Right renal pelvis (tissue), 4 donors: ENCODE measurements around the gene WIF1. TPM values are rescaled to one million over a fixed set of nuclear protein-coding genes. Genes with fewer than 3 reads are reported as not detected.

Source experiments
- DNase-seq, 4 donors: peaks; one replicate each; pipeline ENCODE4 v3.0.0-alpha.2; 2013; ENCODE audit warnings: low read depth in 4 of 4, low spot score in 3 of 4, missing footprints in 1 of 4
- polyA plus RNA-seq, 4 donors: library from polyadenylated mRNA; unstranded; fragments of 120-200 nt; gene quantifications; one replicate each; pipeline ENCODE4 v1.2.1, GENCODE V29; 2013; ENCODE audit not compliant: insufficient read length in 4 of 4

WIF1 gene
- polyA plus RNA-seq, 4 donors = 1.9 to 2.9 (median 2.3) TPM

GRCh38 chr12:65123435-65124063, 2.4 kb upstream of the WIF1 start:
- peak in 2 of 4 donors; percentile 23 for DNase-seq

- no peak for DNase-seq
These were observed 1.6 kb upstream of the WIF1 start for GRCh38 chr12:65122703-65123102.

DNA sequence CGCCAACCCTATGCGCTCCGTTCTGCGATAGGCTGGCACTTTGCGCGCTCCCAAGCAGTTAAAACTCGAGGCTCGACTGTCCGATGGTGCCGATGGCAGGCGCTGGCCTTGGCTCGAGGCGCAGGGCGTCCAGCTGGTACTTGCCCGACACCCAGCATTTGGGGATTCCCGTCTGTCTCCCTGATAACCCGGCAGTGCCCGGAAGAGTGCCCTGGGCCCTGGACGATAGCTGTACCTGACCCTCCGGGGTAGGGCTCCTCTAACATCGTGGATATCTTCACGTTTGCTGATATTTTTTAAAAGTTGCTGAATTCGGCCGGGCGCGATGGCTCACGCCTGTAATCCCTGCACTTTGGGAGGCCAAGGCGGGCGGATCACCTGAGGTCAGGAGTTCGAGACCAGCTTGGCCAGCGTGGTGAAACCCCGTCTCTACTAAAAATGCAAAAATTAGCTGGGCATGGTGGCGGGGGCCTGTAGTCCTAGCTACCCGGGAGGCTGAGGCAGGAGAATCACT, 908 bp upstream of the WIF1 start:
- no peak for DNase-seq

DNA sequence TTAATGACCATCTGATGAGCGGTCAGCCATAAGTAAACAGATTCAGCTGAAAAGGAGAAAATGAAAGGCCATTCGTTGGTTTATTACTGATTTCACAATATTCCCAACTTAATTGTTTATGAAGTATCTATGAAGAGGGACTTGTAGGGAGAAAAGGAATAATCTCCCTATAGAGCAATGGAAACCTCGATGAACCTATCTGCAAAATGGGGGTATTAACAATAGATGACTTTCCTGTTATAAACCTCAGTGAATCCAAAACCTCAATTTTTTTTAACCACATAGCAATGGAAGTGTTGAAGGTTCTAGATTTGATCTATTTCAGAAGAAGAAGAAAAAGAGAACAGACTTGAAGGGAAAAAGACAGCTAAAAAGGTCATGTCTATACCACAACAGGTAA, 2.0 kb downstream of the WIF1 start:
- DNase-seq = no peak

- DNase-seq = no peak
These were observed 7.5 kb downstream of the WIF1 start for GRCh38 chr12:65113621-65114035.

DNA sequence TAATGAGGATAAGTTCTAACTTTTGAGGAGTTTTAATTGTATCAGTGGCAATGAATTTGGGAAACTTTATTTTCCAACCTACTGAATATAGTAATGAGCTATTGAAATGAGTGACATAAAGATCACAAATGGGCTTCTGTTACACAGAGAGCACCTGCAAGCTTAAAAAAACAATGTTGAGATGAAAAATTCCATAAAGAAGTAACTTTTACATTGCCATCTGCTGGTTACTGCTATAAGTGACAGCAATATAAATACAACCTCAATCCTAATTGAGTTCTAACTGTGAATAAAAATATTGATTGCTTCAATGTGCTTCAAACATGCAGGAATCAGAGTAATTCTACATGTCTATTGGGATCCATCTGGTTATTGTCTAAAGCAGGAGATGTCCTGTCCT, 14.2 kb downstream of the WIF1 start:
- DNase-seq = no peak

- DNase-seq = no peak
These were observed 21.0 kb downstream of the WIF1 start for GRCh38 chr12:65100140-65100539.

- DNase-seq = no peak
These were observed 21.9 kb downstream of the WIF1 start for GRCh38 chr12:65099182-65099581.

- DNase-seq = no peak
These were observed 22.7 kb downstream of the WIF1 start for GRCh38 chr12:65098364-65098763.

GRCh38 chr12:65094722-65095121, 26.4 kb downstream of the WIF1 start:
- DNase-seq = no peak

DNA sequence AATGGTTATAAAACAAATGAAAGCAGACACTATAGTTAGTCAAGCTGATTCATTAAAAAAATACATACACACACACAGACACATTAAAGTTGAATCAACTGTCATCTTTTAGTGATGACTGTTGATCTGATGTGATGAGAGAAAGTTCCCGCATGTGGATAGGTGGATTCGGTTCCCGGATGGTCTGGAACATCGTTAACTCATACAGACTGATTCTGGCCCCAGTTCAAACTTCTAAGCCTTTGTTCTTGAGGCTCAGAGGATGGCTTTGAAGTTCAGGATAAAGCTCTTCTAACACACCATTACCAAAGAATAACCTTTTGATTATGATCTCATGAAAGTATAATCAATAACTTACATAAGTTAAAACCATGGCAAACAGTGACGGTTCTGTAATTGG, 27.5 kb downstream of the WIF1 start:
- no peak for DNase-seq

DNA sequence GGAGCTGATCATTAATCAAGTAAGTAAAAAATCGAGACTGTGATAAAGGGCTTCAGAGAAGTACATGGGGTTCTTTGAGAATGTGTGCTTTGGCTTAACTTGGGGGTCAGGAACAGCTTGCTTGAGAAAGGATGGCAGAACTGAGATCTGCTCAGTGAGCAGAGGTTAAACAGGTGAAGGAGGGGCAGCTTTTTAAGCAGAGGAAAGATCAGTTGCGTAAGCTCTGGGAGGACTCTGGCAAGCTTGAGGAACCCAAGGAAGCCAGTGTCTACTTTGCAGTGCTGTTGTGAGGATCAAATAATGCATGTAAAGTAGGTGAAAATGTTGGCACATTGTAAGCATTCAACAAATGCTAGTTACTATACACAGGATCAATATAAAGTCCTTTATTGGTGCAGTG, 30.6 kb downstream of the WIF1 start:
- DNase-seq = no peak

DNA sequence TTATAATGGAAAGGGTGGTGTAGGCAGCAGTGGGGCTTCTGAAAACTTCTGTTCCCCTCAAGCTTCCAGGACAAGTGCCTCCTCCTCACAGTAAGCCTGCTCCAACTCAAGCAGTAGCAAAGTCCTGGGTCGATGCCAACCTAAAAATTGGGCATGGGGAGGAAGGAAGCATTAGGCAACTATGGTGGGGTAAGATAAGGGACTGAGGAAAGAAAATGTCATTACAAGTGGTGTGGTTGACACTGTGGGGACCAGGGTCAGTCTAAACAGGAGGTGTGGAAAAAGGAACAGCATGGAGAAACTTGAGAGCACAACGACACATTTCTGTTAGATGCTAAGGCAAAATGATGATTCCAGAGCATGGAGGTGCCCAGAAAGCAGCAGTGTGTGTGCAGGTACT, 34.9 kb downstream of the WIF1 start:
- no peak for DNase-seq

DNA sequence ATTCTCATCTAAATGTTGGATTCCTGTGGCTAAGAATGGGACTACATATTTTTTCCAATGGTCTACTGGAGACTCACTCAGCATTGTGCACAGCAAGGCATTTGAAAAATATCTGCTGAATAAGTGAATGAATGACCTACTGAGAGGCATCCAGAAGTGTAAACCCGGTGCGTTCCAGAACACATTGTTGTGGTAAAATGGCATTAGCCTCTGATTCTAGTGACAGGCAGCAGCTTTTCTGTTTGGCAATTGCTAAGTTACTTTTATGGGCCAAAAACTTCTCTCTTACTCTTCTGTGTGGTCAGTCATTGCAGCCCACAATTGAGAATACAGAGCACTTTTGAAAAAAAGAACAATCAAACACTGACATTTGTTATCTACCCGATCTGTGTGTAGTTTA, 36.5 kb downstream of the WIF1 start:
- no peak for DNase-seq

DNA sequence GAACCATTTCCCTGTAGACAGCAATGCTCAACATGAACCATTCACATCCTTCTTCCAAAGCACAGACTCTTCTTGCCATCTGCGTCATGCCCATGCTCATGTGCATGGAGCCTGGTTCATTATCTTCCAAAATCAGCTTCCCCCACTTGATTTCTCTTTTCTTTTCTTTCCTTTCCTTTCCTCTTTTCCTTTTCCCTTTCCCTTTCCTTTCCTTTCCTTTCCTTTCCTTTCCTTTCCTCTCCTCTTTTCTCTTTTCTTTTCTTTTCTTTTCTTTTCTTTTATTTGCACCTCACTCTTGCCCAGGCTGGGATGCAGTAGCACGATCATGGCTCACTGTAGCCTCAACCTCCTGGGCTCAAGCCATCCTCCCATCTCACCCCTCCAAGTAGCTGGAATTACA, 37.5 kb downstream of the WIF1 start:
- DNase-seq = no peak

DNA sequence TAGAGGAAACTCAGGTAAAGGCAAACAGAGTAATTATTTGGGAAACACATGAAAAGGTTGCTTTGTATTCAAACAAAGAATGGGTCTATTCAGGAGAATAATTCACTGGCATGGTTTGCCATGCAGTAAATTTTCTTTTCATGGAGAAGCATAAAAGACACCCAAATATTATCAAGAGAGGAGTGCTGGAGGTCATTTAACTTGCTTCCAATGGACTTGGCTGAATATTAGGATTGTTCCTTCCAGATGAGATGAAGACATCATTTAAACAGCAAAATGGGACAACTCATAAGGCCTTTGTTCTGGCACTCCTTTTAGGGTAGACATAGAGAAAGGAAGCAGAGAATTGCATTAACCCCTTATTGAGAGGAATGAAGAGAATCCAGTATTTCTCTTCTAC, 38.7 kb downstream of the WIF1 start:
- DNase-seq = no peak

- DNase-seq = no peak
These were observed 39.6 kb downstream of the WIF1 start for GRCh38 chr12:65081496-65081895.

DNA sequence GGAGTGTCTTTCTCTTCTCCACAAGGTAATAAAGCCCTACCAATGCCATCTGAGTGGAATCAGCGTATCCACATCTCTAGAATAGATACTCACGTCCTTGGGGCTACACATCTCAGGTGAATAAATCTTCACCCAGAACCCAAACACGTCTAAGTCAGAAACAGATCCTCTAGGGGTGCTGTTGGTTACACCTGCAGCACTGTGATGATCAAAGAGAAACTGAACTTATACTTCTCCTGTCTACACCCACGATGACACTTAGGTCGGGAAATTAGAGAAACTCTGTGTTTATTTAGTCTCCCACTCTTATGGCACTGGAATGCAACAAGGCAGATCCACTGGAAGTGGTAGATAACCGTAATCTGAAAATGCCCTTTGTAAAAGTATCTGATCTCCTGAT, 46.2 kb downstream of the WIF1 start:
- no peak for DNase-seq

DNA sequence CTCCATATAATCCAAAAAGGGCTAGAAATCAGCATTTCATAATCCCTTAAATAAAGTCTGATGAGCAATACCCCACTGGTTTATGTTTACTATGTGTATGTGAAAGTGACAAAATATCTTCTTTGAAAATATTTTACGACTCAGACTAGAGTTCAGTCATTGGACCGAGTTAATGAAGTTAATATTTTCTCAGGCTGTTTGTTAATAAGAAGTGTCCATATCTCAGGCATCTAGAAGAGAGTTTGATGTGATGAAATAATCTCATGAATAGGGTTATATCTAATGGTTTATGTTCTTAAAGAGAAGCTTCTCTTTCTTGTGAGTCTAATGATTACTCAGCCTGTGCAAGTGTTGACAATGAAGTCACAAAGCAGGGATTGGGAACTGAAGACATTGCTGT, 51.8 kb downstream of the WIF1 start:
- no peak for DNase-seq

DNA sequence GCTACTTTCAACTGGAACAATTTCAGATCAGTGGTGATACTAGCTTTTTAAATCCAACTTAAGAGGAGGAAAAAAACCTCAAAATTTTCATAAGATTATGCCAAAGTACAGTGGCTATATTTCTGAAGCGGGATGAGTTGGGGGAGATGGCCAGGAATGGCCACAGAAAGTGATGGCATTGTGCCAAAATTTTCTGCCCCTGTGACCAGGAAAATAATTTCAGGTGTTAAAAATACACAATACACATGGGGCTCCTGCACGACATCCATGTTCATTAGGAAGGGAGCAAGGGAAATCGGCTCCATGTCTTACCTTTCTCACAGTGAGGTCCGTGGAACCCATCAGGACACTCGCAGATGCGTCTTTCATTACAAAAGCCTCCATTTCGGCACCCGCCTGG, 53.7 kb downstream of the WIF1 start:
- no peak for DNase-seq

GRCh38 chr12:65055859-65056258, 65.2 kb downstream of the WIF1 start:
- DNase-seq = no peak

DNA sequence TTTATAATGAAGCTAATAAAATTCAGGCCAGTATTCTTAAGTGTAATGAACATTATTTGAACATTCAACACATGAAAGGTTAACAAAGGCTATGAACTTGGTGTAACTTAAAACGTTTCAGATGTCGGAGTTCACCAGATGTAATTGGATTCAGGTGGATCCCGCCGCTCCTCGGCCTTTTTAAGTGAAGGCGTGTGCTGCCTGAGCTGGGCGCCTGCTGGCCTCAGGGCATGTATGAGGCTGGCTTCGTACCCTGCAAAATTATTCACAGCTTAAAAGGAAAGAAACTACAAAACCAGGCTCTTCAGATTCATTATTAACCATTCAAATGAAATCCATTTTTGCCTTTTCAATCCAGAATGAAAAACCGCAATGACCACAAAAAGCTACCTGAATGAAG, 69.9 kb downstream of the WIF1 start:
- DNase-seq = no peak

- no peak for DNase-seq
These were observed 75.8 kb downstream of the WIF1 start for GRCh38 chr12:65045269-65045668.
